Measurements from ENCODE around the gene PTPRD. TPM values are rescaled to one million over a fixed set of nuclear protein-coding genes. Genes with fewer than 3 reads are reported as not detected.
"Not testable (repeated sequence)": the region's sequence is repeated elsewhere in the genome, so short reads cannot be mapped to it uniquely, and the experiment has no call there.

The PTPRD gene
- total RNA-seq, 4 donors from 2014 or later = 0.72 to 8.0 (median 3.0) TPM

- TF ChIP-seq POLR2A (IDR thresholded peaks at IDR 0.05) (no peak), CTCF (IDR thresholded peaks at IDR 0.05) (no peak)
- intact Hi-C loops (cut with DNase I; ENCODE audit: low total_unique reads) = no loop called here
- 52 to 55% methylated on average over 2 of the region's 2 CpGs for WGBS, 2 donors
- DNase-seq (ENCODE audit: low spot score in 2 of 2) = no peak
- H3K4me3 ChIP-seq (ENCODE audit: low read depth, poor library complexity, severe bottlenecking) = no peak overlapping the region
Measured at GRCh38 chr9:9061627-9062026, 1551.2 kb downstream of the PTPRD start.

DNA sequence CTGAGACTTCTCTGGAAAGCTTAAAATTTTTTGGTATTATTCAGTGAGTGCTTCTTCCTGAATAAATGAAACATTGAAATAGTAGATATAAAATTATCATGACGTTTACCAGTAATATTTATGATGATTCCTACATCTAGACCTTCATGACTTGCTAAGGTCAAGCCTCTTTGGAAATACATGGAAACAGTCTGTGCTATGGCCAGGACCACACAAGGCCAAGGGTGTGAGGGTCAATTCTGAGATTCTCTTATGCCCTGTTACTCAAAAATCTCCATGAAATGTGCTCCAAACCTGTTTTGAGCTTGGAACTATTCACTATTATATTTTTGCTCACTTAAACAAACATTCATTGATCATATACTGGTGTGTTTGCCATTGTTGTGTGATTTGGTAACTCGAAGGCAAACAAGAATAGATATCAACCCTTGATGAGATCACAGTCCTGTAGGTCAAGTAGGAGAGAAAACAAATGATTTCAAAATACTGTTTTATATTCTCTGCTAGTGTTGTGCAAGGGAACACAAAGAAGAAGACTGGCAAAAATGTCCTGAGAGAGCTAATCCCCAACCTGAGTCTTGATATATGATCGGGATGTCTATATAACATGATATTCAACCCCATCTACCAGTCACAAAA, 1558.3 kb downstream of the PTPRD start:
- 73 to 74% methylated on average over 3 of the region's 3 CpGs for WGBS, 2 donors
- H3K4me3 ChIP-seq (ENCODE audit: low read depth, poor library complexity, severe bottlenecking) = no peak overlapping the region
- intact Hi-C loops (cut with DNase I; ENCODE audit: low total_unique reads) = no loop called here
- no peak for DNase-seq (ENCODE audit: low spot score in 2 of 2)
- no peak for TF ChIP-seq POLR2A (IDR thresholded peaks at IDR 0.05)

- TF ChIP-seq POLR2A (IDR thresholded peaks at IDR 0.05) (no peak), CTCF (IDR thresholded peaks at IDR 0.05) (no peak)
- intact Hi-C loops (cut with DNase I; ENCODE audit: low total_unique reads) = no loop called here
- WGBS, 2 donors = 48 to 53% methylated on average over 2 of the region's 2 CpGs
- DNase-seq (ENCODE audit: low spot score in 2 of 2) = no peak
- no peak overlapping the region for H3K4me3 ChIP-seq (ENCODE audit: low read depth, poor library complexity, severe bottlenecking)
Measured at GRCh38 chr9:9045572-9045971, 1567.2 kb downstream of the PTPRD start.

DNA sequence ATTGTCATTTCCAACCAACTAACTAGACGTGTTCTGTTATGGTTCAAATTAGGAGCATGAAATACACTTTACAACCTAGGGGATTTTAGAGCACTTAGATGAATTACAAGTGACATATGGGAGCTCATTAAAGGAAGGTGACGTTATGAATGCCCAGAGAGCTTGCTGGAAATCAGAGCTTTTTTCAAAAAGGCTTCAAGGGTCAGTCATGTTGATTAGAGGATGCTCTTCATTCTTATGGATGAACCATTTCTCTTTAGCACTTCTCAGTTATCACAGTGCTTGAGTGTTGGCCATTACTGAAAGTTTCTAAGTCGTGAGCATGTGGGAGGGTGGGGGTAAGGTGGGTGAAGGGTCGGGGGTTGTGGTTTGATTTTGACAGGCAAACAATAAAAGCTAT, 1567.7 kb downstream of the PTPRD start:
- DNase-seq (ENCODE audit: low spot score in 2 of 2) = no peak
- H3K4me3 ChIP-seq (ENCODE audit: low read depth, poor library complexity, severe bottlenecking) = no peak overlapping the region
- WGBS, 2 donors = 38 to 47% methylated on average over 4 of the region's 4 CpGs
- intact Hi-C loops (cut with DNase I; ENCODE audit: low total_unique reads) = no loop called here
- TF ChIP-seq CTCF (IDR thresholded peaks at IDR 0.05) (no peak), POLR2A (IDR thresholded peaks at IDR 0.05) (no peak)

DNA sequence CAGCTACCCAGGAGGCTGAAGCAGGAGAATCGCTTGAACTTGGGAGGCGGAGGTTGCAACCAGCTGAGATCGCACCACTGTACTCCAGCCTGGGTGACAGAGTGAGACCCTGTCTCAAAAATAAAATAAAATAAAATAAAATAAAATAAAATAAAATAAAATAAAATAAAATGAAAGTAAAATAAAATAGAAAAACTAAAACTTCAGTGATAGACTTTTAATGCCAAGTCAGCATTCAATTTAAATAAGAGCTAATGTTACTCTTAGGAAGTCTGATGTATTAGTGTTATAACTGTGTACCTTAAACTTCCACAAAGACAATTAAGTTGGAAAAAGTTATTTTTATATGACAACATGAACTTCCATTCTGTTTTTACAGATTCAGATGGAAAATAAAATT, 1569.0 kb downstream of the PTPRD start:
- 95 to 98% methylated on average over 3 of the region's 3 CpGs for WGBS, 2 donors
- DNase-seq (ENCODE audit: low spot score in 2 of 2); intact Hi-C loops (cut with DNase I; ENCODE audit: low total_unique reads); H3K4me3 ChIP-seq (ENCODE audit: low read depth, poor library complexity, severe bottlenecking): not testable (repeated sequence)

GRCh38 chr9:9041756-9042155, 1571.0 kb downstream of the PTPRD start:
- no peak for DNase-seq (ENCODE audit: low spot score in 2 of 2)
- intact Hi-C loops (cut with DNase I; ENCODE audit: low total_unique reads) = no loop called here
- H3K4me3 ChIP-seq (ENCODE audit: low read depth, poor library complexity, severe bottlenecking) = no peak overlapping the region
- TF ChIP-seq POLR2A (IDR thresholded peaks at IDR 0.05) = no peak
- no peak for TF ChIP-seq CTCF (IDR thresholded peaks at IDR 0.05)
- 38 to 46% methylated on average over 3 of the region's 3 CpGs for WGBS, 2 donors

- DNase-seq (ENCODE audit: low spot score in 2 of 2) = no peak
- intact Hi-C loops (cut with DNase I; ENCODE audit: low total_unique reads) = no loop called here
- no peak overlapping the region for H3K4me3 ChIP-seq (ENCODE audit: low read depth, poor library complexity, severe bottlenecking)
- 70 to 83% methylated on average over 2 of the region's 2 CpGs for whole genome bisulfite sequencing, 2 donors
- no peak for TF ChIP-seq POLR2A (IDR thresholded peaks at IDR 0.05)
- no peak for TF ChIP-seq CTCF (IDR thresholded peaks at IDR 0.05)
Measured at GRCh38 chr9:9033022-9033421, 1579.8 kb downstream of the PTPRD start.
